ENCODE data around the gene MORN5.
A peak's percentile ranks its signal among the peaks of the same experiment; 100 is the strongest.

Gene MORN5

DNA sequence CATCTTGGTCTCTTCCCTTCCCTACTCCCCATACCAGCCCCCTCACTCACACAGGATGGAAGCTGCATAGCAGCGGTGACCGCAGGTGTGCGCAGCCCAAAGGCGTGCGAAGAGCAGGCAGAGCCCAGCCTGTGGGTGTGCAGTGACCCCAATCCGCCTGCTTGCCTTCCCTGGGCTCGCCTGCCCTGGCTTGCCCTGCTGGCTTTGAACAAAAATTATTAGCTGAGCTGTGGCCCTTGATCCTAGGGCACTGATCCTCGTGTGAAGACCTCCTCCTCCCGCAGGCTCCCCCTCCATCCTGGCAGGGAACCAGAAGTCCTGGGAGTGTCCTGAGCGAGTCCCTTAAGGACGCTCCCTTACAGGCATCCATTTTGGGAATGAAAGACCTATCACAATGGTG, 31.9 kb downstream of the MORN5 start:
- no peak for DNase-seq (ENCODE audit: low read depth in 2 of 2)

DNA sequence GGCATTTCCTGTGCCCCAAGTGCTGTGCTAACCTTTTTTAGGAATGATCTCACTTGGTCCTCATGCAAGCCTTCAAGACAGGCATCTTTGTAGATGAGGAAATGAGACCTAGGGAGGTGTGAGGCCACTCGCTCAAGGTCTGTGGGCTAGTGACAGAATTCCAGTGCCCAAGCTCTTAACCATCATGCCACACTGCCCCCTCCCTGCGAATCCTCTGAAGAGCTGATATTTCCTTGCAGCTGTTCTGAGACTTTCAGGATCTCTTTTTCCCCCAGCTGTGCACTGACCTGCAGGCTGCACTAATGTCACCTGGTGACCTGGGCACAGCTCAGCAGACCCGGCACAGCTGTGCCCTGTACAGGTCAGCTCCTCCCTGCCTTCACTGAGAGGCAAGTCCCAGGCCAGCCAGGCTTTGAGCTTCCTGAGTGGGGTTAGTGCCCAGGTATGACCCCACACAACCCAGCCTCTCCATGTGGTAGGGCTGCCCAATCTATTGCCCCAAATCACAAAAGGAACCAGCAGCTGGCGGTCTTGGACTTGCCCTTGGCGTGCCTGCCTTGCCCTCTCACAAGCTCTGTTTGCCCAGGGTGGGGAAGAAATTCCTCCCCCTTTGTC, 32.7 kb downstream of the MORN5 start:
- DNase-seq (ENCODE audit: low read depth in 2 of 2), result no peak

DNA sequence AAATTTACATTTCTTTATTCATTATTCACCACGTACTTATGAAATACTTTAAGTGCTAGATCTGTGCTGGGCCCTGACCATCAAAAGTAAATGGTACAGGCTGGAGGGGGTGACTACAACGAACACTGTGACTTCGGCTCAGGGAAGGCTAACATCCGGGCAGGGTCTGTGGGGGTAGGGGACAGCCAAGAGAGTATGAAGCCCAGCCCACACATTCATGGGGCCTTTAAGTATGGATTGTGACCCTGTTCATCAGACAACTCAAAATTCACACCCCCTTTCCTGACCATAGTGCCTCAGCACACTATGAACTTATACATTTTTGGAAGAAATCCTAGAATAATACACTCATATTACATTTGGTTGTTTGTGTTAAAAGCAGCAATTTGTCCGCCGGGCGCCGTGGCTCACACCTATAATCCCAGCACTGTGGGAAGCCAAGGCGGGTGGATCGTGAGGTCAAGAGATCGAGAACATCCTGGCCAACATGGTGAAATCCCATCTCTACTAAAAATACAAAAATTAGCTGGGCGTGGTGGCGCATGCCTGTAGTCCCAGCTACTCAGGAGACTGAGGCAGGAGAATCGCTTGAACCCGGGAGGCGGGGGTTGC, 33.3 kb downstream of the MORN5 start:
- DNase-seq (ENCODE audit: low read depth in 2 of 2), result no peak

DNA sequence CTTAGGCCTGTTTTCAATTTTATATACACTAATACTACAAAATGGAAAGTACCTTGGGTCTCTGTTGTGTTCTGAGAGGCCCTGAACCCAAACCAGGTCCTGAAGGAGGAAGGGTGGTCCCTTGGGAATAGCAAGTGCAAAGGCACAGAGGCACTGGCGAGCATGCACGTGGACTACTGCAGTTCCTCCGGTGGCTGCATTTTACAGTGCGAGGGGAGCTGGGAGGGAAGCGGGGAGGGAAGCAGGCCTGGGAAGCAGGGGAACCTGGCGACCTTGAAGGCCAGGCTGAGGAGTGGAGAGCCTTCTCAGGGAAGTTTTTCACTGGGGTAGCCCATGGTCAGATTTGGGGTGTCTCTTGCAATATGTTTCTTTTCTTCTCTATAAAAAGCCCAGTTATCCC, 33.9 kb downstream of the MORN5 start:
- DNase-seq (ENCODE audit: low read depth in 2 of 2), result no peak

DNA sequence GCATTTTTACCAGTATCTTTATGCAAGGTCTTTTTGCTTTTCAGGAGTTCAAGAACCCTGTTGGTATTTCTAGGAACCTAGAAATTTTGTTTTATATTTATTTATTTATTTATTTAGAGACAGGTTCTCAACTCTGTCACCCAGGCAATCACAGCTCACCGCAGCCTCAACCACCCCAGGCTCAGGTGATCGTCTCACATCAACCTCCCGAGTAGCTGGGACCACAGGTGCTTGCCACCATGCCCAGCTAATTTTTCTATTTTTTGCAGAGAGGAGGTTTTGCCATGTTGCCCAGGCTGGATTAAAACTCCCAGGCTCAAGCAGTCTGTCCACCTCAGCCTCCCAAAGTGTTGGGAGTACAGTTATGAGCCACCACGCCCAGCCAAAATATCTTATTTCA, 36.2 kb downstream of the MORN5 start:
- DNase-seq (ENCODE audit: low read depth in 2 of 2), result no peak

DNA sequence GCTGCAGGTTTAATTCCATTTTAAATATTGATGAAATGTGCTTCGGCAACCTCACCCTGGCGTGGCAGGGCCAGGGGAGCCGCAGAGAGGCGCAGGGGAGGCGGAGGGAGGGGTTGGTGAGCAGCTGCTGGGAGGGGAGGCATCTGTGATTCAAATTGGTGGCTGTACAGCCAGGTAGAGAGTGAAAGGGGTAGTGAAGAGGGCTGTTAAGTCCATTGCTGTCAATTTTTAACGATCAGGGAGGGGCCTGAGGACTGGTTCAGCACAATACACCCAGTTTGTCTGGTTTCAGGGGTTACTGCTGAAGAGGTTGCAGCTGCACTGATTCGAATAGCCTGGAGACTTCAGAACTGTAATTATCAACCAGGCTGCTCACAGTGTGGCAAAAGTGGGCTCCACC, 37.7 kb downstream of the MORN5 start:
- DNase-seq (ENCODE audit: low read depth in 2 of 2), result no peak

DNA sequence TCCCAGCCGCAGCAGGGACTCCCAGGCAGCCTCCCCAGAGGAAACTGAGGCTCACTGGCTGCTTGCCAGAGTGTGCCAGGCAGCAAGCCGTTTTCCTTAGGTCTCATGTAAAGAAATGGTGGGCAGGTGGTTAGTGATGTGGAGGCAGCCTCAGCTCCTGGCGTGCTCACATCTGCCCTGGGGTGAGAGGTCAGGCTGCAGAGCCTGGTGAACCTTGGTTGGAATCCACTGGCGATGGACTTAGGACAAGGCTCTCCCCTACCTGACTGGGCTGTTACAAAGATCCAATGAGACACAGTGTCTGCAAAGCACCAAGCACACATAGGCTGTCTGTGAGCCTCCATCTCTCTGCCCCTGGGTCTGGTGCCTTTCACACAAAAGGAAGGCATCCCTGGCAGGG, 38.2 kb downstream of the MORN5 start:
- DNase-seq (ENCODE audit: low read depth in 2 of 2), result no peak

DNA sequence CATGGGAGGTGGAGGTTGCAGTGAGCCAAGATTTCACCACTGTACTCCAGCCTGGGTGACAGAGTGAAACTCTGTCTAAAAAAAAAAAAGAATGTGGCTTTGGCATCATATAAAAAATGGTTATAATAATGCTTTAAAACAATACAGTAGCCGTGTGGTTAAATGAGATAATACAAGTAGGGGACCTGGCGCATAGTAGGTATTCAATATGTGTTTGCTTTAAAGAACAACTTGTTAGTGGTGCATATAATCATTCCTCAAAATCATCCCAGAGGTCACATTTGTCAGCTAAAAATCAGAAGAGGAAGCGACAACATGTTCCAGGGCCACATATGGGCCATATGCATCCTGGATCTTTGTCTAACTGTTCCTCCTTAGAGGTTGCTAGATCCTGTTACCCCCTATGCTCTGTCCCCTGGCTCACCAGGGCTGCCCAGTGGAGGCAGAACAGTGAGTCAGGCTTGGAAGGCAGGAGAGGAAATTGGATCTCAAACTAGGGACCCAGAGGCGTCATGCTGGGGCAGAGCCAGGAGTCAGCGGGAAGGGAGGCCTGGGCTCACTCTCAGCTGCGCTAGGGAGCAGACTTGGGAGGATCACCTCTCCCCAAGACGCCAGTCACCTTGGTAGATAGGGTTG, 41.4 kb downstream of the MORN5 start:
- DNase-seq (ENCODE audit: low read depth in 2 of 2), result no peak

DNA sequence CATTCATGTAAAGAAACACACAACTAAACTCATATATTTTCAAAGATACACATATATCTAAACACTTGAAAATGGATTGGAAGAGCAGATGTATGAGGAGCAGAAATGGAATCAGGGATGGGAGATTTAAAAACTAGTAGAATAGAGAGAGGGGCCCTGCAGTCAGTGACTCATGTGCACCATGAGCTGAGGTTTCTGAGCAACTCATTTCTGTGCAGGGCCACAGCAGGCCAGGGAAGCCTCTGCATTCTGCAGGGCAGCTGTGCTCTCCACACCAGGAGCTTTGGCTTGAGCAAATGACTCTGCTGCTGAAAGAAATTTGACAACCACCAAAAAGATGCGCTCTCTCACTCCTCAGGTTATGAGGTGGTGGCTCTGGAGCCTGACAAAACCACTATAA, 41.9 kb downstream of the MORN5 start:
- DNase-seq (ENCODE audit: low read depth in 2 of 2), result no peak

DNA sequence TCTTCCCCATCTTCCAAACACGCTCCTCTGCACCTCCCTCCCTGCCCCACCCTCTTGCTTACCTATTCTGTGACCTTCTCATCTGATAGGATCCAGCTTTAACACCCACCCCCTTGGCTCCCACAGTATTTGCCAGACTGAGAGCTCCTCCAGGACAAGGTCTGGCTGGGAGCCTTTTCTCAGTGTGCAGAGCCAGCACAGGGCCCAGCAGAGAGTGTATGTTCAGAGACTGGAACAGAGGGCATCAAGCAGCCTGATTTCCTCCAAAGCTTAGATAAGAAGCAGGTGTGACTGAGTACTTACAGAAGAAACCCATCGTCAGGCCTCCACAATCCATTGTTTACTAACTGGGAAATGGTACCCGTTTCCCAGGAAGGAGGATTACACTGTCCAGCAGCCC, 42.4 kb downstream of the MORN5 start:
- DNase-seq (ENCODE audit: low read depth in 2 of 2), result no peak

DNA sequence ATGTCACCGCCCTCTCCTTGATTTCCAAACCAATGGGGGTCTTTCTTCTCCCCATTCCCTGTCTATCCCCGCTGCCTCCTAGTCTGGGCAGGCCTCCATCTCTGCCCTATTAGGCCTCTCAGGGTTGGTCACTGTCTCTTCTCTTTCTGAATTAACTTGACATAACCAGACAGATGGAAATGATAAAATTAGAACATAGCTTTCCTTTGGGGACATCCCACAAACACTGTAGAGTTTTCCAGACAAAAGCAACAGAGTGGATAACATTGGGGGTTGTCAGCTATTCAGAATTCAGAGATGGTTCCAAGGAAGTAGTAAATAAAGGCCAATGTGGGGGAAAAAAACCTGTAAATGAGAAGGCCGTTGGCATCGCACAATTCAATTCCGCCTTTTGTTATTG, 44.3 kb downstream of the MORN5 start:
- DNase-seq (ENCODE audit: low read depth in 2 of 2), result no peak

DNA sequence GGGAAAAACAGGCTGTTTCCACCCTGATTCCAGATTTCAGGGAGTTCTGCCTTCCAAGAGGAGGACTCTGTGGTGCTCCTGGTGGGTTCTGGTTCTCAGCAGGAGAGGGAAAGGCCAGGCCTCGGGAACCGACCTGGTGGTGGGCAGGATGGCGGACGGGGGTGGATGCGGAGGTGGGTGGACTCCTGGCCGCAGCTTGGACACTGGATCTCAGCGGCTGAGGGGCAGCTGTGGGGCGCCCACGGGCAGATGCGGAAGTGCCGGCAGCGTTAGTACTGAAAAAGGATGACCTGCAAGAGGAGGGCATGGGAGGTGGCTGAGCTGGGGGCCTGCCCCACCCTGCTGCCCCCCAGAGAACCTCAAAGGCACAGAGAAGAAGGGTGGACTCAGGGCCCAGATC, 44.8 kb downstream of the MORN5 start:
- no peak for DNase-seq (ENCODE audit: low read depth in 2 of 2)

DNA sequence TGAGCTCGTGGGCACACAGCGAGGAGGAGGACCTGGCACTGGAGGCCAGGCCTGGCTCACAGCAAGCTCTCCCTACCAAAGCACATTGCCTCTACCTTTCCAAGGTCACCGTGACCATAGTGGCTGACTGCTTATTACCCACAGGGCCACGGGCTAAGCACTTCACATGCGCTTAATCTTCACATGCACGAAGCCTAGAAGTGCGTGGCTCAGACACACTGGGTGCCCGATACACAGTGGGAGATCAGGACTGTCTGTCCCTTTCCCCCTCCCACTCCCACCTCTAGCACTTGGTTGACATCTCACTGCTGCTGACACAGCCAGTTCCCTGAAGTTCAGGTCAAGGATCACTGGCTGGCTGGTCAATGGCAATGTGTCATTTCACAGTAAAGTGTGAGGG, 45.5 kb downstream of the MORN5 start:
- no peak for DNase-seq (ENCODE audit: low read depth in 2 of 2)

DNA sequence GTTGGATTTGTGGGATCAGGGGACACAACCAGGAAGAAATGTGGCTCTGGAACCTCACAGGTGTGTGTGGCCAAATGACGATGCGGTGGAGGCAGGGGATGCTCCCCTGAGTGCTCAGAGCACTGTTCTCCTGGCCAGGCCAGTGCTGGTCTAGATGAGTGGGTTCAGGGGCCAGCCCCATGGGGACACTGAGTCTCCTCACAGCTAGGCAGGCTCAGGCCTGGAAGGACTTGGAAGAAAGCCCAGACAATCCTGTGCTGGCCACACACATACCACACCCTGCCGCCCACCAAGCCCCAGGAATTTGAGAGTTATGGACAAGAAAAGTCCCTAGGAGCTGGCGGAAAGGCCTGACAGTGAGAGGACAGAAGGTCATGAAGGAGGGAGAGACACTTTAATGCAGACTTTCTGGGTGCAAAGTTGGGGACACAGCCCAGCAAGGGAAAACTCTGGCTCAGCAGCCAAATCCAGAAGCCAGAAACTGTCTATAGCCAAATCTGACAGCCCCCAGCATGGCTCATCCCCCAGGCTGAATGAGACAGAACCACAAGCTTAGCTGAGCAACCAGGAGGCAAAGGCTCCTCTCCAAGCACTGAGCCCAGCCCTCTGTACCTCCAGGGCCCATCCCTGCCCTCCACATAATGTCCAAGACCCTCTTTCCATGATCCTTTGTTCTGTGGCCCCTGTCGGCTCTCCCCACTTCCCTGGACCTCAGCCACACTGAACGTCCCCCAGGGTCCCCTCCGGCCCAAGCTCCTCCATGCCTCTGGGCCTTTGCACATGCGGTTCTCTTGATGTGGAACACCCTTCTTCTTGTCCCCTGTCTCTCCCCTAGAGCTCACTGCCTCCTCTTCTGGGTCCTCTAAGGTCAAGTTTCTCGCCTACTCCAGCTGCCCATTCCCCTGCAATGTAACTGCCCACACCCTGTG, 46.7 kb downstream of the MORN5 start:
- peak; percentile 39 to 42 for DNase-seq (ENCODE audit: low read depth in 2 of 2)

DNA sequence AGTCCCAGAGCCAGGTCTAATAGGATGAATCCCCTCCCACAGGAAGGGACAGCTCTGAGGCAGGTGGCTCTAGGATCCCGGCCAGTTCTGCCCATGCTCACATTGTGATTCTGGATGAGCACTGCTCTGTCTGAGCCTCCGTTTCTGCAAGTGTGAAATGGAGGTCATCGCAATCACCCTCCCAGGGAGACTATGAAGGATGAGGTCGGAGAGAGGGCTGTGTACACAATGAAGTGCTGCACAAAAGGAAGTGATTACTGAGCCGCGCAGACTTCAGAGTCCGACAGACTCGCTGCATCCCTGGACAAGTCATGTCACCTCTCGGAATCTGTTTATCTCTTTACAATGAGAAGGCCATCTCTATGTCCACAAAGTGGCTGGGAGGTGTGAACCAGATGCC, 47.4 kb downstream of the MORN5 start:
- no peak for DNase-seq (ENCODE audit: low read depth in 2 of 2)

DNA sequence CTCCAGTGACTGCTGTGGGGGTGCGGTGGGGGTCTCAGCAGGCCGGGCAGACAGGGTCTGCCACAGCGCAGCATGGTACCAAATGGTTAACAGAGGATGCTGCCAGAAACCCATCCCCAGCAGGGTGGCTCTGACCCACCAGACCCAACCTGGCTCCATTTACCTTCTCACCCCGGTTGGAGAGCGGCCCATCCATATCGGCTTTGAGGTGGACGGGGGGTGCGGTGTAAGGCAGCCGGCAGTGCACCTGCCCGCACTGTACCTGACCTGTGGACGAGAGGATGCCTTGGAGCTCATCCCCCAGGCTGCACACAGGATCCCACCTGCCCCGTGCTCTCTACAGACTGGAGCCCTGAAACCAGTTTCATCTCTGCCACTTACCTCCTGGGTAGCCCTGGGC, 49.7 kb downstream of the MORN5 start:
- no peak for DNase-seq (ENCODE audit: low read depth in 2 of 2)

DNA sequence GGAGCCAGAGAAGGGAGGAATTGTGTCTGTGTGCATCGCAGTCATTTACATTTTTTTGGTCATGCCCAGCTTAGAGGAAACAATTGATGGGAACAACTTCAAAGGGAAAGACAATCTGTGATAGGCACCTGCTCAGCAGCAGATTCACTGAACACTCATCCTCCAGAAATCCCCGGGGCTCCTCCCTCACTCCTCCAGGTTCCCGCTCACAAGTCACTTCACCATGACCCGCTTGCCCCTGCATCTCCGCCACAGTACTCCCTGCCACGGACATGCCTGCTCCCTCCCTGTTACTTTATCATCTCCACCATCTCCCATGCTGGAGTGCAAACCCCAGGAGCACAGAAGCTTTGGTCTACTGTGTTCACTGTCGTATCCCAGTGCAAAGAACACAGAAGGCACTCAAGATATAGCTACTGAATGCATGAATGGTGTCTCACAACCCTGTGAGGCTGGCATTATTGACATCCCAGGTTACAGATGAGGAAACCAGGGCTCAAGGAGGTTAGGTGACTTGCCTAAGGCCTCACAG, 52.8 kb downstream of the MORN5 start:
- no peak for DNase-seq (ENCODE audit: low read depth in 2 of 2)

DNA sequence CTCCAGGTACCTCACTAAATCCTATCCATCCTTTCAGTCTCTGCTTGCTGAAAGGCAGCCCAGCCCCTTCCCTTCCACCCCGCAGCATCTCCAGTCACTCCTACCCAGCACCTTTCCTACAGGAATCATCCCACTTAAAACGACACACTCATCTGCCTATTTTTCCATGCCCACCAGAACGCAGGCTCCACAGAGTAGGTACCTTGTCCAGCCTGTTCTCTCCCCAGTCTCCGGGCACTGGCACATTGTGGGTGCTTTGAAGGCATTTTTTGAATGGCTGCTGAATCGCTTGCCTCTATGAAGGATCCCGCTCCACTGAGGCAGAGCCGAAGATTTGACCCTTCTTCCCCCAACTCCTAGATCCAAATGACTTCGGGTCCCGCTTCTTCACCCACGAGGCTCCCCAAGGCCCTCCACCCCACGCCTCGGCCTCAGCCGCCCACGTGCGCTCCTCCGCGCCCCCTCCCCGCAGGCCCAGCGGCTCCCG, 53.4 kb downstream of the MORN5 start:
- no peak for DNase-seq (ENCODE audit: low read depth in 2 of 2)

DNA sequence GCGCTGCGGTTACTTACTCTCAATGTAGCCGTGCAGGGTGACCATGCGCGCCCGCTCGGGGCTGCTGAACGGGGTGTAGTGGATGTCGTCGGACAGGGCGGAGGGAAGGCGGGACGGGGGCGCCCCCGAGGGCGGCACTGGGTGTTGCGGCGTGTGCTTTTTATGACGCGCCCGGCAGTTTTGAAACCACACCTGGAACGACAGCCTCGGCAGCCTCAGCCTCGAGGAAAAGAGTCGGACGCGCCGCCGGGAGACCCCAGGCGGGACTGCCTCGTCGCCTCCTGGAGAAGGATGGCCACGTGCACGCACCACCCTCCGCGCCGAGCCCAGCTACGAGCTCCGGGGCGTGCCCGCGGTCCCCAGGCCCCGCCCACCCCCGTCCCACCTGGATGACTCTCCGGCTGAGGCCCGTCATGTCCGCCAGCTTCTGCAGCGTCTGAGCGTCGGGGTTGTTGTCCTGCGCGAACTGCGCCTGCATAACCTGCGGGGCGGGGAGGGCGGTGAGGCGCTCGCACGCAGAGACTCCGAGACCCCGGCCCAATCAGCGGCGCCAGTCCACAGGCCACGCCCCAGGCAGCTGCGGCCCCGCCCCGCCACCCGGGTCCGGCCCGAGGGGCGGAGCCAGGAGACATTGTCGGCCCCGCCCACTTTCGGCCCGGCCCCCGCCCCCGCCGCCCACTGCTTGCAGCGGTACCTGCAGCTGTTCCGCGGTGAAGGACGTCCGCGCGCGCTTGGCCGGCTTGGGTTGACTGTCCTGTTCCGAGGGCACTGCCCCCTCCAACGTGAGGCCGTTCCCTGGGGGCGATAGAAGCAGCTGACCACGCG, 54.1 kb downstream of the MORN5 start:
- DNase-seq (ENCODE audit: low read depth in 2 of 2), result no peak

DNA sequence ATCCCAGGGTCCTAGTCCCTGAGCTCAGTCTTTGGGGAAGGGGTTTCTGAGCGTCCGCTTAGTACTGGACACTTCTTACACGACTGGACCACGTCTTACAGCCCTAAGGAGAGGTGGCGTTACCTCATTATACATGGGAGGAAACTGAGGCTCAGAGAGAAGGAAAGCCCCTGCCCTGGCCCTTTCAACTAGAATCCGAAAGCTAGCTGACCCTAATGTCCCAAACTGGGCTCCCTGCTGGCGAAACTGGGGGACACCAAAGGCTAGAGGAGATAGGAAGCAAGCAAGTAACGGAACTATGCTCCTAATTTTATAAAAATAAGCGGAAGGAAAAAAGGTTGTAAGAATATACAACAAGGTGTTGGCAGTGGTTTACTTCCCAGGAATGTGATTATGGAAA, 54.8 kb downstream of the MORN5 start:
- no peak for DNase-seq (ENCODE audit: low read depth in 2 of 2)

DNA sequence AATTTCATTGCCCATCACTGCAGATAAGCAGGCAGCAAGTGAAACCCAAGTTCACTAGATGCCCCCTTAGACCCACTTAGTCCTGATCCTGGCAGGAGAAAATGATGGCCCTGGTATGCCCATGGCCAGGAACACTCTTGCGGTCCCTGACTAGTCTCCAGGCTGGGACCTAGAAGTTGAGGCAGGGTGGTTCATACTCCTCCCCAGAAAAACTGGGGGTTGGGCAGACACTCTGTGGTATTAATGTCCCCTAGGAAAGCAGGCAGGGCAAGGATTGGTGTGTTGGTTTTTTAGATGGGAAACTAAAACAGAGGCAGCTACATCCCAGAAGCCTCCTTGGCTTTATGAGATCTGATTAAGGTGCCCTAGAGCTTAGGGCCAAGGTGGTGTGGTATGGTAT, 56.0 kb downstream of the MORN5 start:
- no peak for DNase-seq (ENCODE audit: low read depth in 2 of 2)
